ENCODE results near the gene LYPD3. TPM values are rescaled to one million over a fixed set of nuclear protein-coding genes. Genes with fewer than 3 reads are reported as not detected.
A peak's percentile ranks its signal among the peaks of the same experiment; 100 is the strongest.

Gene LYPD3
- total RNA-seq, 6 experiments from 2014 or later = 0.17 to 0.35 (median 0.22) TPM

DNA sequence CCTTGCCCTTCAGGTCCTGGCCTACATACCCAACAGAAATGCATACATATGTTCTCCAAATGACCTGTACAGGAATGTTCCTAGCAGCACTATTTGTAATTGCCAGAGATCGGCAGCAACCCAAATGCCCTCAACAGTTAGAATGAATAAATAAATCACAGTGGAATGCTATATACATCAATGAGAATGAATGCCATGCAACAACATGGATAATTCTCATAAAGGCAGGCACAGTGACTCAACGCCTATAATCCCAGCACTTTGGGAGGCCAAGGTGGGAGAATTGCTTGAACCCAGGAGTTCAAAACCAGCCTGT, 32.1 kb downstream of the LYPD3 start:
- Mint-ChIP-seq H3K27me3 (ENCODE audit: insufficient read depth) (peaks cover 7% of the 10 kb centered on the region), H3K4me1 (ENCODE audit: low read depth) (peaks cover 29% of the 10 kb centered on the region), H3K27ac (no peak overlapping the region), H3K36me3 (ENCODE audit: low read depth) (no peaks in the 10 kb centered on the region), H3K4me3 (no peak overlapping the region), H3K9me3 (no peaks in the 10 kb centered on the region)
- DNase-seq = no peak
- TF ChIP-seq, protein P1, sequence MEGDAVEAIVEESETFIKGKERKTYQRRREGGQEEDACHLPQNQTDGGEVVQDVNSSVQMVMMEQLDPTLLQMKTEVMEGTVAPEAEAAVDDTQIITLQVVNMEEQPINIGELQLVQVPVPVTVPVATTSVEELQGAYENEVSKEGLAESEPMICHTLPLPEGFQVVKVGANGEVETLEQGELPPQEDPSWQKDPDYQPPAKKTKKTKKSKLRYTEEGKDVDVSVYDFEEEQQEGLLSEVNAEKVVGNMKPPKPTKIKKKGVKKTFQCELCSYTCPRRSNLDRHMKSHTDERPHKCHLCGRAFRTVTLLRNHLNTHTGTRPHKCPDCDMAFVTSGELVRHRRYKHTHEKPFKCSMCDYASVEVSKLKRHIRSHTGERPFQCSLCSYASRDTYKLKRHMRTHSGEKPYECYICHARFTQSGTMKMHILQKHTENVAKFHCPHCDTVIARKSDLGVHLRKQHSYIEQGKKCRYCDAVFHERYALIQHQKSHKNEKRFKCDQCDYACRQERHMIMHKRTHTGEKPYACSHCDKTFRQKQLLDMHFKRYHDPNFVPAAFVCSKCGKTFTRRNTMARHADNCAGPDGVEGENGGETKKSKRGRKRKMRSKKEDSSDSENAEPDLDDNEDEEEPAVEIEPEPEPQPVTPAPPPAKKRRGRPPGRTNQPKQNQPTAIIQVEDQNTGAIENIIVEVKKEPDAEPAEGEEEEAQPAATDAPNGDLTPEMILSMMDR (IDR thresholded peaks at IDR 0.05) = no peak

DNA sequence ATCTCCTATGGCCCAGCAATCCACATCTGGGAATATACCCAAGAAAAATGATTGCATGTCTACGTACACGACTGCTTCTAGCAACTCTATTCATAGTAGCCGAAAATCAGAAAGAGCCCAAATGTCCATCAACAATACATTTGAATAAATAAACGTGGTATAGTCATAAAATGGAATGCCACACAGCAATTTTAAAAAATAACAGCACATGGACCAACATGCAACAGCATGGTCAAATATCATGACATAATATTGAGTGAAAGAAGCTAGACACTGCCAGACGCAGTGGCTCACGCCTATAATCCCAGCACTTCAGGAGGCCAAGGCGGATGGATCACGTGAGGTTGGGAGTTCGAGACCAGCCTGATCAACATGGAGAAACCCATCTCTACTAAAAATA, 34.4 kb downstream of the LYPD3 start:
- Mint-ChIP-seq H3K9me3 (no peaks in the 10 kb centered on the region), H3K36me3 (ENCODE audit: low read depth) (no peaks in the 10 kb centered on the region), H3K4me1 (ENCODE audit: low read depth) (peaks cover 24% of the 10 kb centered on the region), H3K27me3 (ENCODE audit: insufficient read depth) (peaks cover 6% of the 10 kb centered on the region), H3K27ac (no peak overlapping the region), H3K4me3 (no peak overlapping the region)
- TF ChIP-seq, protein P1 (IDR thresholded peaks at IDR 0.05) = no peak
- no peak for DNase-seq

DNA sequence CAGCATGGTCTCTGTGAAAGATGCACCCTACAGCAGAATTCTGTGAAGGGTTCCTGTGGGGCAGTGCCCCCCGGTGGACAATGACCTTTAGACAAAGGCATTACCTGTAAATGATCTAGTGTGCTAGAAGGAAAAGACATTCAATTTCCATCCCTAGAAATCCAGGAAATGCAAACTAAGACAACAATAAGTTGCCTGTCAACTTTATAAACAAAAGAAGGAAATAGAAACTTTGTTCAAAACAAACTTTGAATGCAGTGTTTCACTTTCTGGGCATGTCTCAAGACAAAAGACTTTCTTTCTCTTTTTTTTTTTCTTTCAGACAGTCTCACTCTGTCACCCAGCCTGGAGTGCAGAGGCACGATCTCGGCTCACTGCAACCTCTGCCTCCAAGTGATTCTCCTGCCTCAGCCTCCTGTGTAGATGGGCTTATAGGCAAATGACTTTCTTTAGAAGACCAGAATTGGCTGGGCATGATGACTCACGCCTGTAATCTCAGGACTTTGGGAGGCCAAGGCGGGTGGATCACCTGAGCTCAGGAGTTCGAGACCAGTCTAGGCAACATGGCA, 35.2 kb downstream of the LYPD3 start:
- no peaks in the 10 kb centered on the region for H3K36me3 Mint-ChIP-seq (ENCODE audit: low read depth)
- peaks cover 1% of the 10 kb centered on the region for H3K27me3 Mint-ChIP-seq (ENCODE audit: insufficient read depth)
- peak overlapping the region; percentile 61; the same call in 1 of the 2 replicates for H3K27ac Mint-ChIP-seq
- TF ChIP-seq, protein P1 (IDR thresholded peaks at IDR 0.05) = peak; percentile 70
- H3K4me3 Mint-ChIP-seq = no peak overlapping the region
- peaks cover 32% of the 10 kb centered on the region for H3K4me1 Mint-ChIP-seq (ENCODE audit: low read depth)
- peak; percentile 38 for DNase-seq
- H3K9me3 Mint-ChIP-seq = no peaks in the 10 kb centered on the region

DNA sequence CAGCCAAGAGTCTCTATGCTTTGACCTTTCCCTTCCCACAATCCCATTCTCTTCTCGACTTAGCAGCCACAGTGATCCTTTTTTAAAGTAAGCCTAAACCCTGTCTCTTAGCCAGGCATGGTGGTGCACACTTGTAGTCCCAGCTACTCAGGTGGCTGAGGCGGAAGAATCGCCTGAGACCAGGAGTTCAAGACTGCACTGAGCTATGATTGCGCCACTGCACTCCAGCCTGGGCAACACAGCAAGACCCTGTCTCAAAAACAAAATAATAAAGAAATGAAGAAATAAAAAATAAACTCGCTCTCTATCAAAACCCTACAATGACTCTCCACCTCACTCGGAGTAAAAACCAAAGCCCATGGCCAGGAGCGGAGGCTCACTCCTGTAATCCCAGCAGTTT, 36.0 kb downstream of the LYPD3 start:
- Mint-ChIP-seq H3K27ac (no peak overlapping the region), H3K9me3 (no peaks in the 10 kb centered on the region), H3K4me3 (no peak overlapping the region), H3K27me3 (ENCODE audit: insufficient read depth) (peaks cover 1% of the 10 kb centered on the region; the same call in 1 of the 2 replicates), H3K4me1 (ENCODE audit: low read depth) (peaks cover 37% of the 10 kb centered on the region), H3K36me3 (ENCODE audit: low read depth) (no peaks in the 10 kb centered on the region)
- TF ChIP-seq, protein P1 (IDR thresholded peaks at IDR 0.05) = no peak
- no peak for DNase-seq

DNA sequence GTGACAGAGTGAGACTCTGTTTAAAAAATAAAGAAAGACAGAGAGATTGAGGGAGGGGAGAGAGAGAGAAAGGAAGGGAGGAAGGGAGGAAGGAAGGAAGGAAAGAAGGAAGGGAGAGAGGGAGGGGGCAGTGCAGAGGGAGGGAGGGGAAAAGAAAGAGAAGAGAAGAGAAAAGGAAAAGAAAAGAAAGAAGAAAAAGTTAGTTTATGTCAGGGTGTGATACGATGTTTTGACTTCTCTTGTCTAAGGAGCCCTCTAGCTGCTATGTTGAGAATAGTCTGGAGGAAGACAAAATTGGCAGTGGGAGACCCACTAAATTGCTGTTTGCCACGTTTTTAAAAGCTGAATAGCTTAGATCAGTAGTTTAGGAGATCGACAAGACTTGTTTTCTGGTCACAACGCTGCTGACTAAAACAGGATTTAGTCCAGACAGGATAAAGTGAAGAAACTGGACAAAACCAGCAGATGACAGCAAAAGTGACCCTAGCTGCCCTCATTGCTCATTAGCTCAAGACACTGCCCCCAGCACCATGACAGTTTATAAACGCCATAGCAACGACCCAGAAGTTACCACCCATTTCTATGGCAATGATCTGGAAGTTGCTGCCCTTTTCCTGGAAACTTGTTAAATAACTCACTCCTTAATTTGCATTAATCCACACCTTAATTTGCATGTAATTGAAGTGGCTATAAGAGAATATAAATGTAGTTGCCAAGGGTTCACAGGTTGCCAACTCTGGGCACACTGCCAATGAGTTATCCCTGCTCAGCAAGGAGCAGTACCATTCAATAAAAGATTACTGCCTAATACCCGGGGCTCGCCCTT, 39.6 kb downstream of the LYPD3 start:
- no peaks in the 10 kb centered on the region for H3K36me3 Mint-ChIP-seq (ENCODE audit: low read depth)
- H3K27ac Mint-ChIP-seq = peak overlapping the region; percentile 37
- H3K4me1 Mint-ChIP-seq (ENCODE audit: low read depth) = peaks cover 25% of the 10 kb centered on the region
- H3K27me3 Mint-ChIP-seq (ENCODE audit: insufficient read depth) = peaks cover 13% of the 10 kb centered on the region
- peak; percentile 25 for DNase-seq
- H3K9me3 Mint-ChIP-seq = no peaks in the 10 kb centered on the region
- H3K4me3 Mint-ChIP-seq = peak overlapping the region; percentile 53; the same call in 1 of the 2 replicates
- TF ChIP-seq, protein P1 (IDR thresholded peaks at IDR 0.05) = peak; percentile 72

Data from HFFc6 (cell line).